GM21447 (cell line): ENCODE results near the gene IL19.
"Not testable (repeated sequence)": the region's sequence is repeated elsewhere in the genome, so short reads cannot be mapped to it uniquely, and the experiment has no call there.

Experiments
- ATAC-seq: cut with Tn5 transposase; IDR thresholded peaks from one replicate; pipeline ENCODE4 v1.9.1; 2021; ENCODE audit not compliant: unreplicated experiment

IL19 gene

GRCh38 chr1:206828765-206829164, 58.2 kb downstream of the IL19 start:
- ATAC-seq: no peak

- ATAC-seq: no peak
Observed at GRCh38 chr1:206829282-206829681, 58.7 kb downstream of the IL19 start.

- no peak for ATAC-seq
Observed at GRCh38 chr1:206829875-206830274, 59.3 kb downstream of the IL19 start.

GRCh38 chr1:206831650-206832049, 61.1 kb downstream of the IL19 start:
- no peak for ATAC-seq

GRCh38 chr1:206832352-206832880, 61.8 kb downstream of the IL19 start:
- ATAC-seq: no peak

- ATAC-seq: no peak
Observed at GRCh38 chr1:206833106-206833680, 62.6 kb downstream of the IL19 start.

GRCh38 chr1:206833801-206834200, 63.2 kb downstream of the IL19 start:
- ATAC-seq: no peak

- no peak for ATAC-seq
Observed at GRCh38 chr1:206834217-206834616, 63.6 kb downstream of the IL19 start.

- no peak for ATAC-seq
Observed at GRCh38 chr1:206834711-206835110, 64.1 kb downstream of the IL19 start.

GRCh38 chr1:206835186-206835585, 64.6 kb downstream of the IL19 start:
- no peak for ATAC-seq

GRCh38 chr1:206836111-206836510, 65.5 kb downstream of the IL19 start:
- no peak for ATAC-seq

GRCh38 chr1:206839006-206839560, 68.5 kb downstream of the IL19 start:
- no peak for ATAC-seq

- no peak for ATAC-seq
Observed at GRCh38 chr1:206839857-206840256, 69.3 kb downstream of the IL19 start.

GRCh38 chr1:206841609-206842323, 71.2 kb downstream of the IL19 start:
- no peak for ATAC-seq

- no peak for ATAC-seq
Observed at GRCh38 chr1:206842854-206843253, 72.3 kb downstream of the IL19 start.

- ATAC-seq: no peak
Observed at GRCh38 chr1:206843626-206844025, 73.1 kb downstream of the IL19 start.

GRCh38 chr1:206846487-206846886, 75.9 kb downstream of the IL19 start:
- no peak for ATAC-seq

GRCh38 chr1:206847337-206847834, 76.8 kb downstream of the IL19 start:
- ATAC-seq: no peak

GRCh38 chr1:206847946-206848345, 77.4 kb downstream of the IL19 start:
- no peak for ATAC-seq

- no peak for ATAC-seq
Observed at GRCh38 chr1:206850401-206850800, 79.8 kb downstream of the IL19 start.

GRCh38 chr1:206851341-206852010, 80.9 kb downstream of the IL19 start:
- no peak for ATAC-seq

GRCh38 chr1:206852662-206853061, 82.1 kb downstream of the IL19 start:
- ATAC-seq: not testable (repeated sequence)
